Measurements from ENCODE around the gene STX1B. TPM values are rescaled to one million over a fixed set of nuclear protein-coding genes. Genes with fewer than 3 reads are reported as not detected.

Gene STX1B
- total and polyA plus RNA-seq, 2 of the 8 experiments (the other 6 are each of a cell fraction or from before 2014, with no cell fraction given), result 8.9 to 20.2 TPM

DNA sequence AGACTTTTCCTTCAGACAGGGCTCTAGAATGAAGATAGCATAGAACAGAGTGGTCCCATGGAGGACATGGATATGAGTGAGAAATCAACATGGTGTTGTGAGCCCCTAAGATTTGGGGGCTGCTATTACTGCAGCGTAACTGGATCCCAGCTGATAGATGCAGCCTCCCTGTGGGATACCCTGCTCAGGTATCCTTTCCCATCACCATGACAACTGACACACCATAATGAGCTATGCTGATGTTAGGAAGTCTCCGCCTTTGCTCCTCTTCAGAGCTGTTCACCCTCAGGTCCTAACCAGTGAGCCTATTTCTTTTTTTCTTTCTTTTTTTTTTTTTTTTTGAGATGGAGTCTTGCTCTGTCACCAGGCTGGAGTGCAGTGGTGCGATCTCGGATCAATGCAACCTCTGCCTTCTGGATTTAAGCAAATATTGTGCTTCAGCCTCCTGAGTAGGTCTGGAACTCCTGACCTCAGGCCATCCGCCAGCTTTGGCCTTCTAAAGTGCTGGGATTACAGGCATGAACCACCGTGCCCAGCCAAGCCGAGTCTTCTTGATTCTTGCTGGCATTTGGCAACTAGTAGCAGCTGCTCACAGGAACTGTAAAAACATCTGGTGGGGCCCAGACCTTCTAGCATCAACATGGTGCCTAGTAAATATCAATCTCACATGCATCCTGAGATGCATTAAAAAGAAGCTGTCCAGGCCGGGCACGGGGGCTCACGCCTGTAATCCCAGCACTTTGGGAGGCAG is 40.0 kb upstream of the STX1B start:
- Histone ChIP-seq H2BK120ac (replicated peaks; ENCODE audit: low read depth, low read length) (no peak overlapping the region), H2AFZ (ENCODE audit: low read length) (no peak overlapping the region), H3K27me3 (replicated peaks in 1 of 4; ENCODE audit: control insufficient read depth in 3 of 4, extremely low read depth in 1 of 4, insufficient read depth in 3 of 4, low read length in 3 of 4) (no peaks in the 10 kb centered on the region), H3K79me1 (ENCODE audit: low read depth, low read length) (no peaks in the 10 kb centered on the region), H4K91ac (replicated peaks; ENCODE audit: insufficient read length, low read length) (no peak overlapping the region), H4K20me1 (replicated peaks in 1 of 2; ENCODE audit: control insufficient read depth in 1 of 2, insufficient read depth in 2 of 2, low read length in 2 of 2) (no peaks in the 10 kb centered on the region), H3K79me2 (ENCODE audit: control insufficient read depth in 1 of 2, insufficient read depth in 2 of 2, low read length in 2 of 2) (no peaks in the 10 kb centered on the region), H2AK5ac (ENCODE audit: low read depth, low read length) (no peak overlapping the region), H3K9ac (replicated peaks in 1 of 4; ENCODE audit: extremely low read depth in 1 of 4, low read depth in 3 of 4, low read length in 3 of 4) (no peak overlapping the region), H3K4me2 (ENCODE audit: insufficient read depth in 1 of 2, low read depth in 2 of 2, low read length in 2 of 2) (no peak overlapping the region; a peak in 1 of 4 replicates), H3K23me2 (ENCODE audit: low read depth, low read length) (no peaks in the 10 kb centered on the region; the same call in 1 of the 2 replicates), H3K56ac (replicated peaks; ENCODE audit: insufficient read length, low read depth, low read length) (no peak overlapping the region), H3K27ac (ENCODE audit: low read depth, low read length) (no peak overlapping the region), H3K9me3 (ENCODE audit: insufficient read depth in 2 of 2, low read depth in 1 of 2, low read length in 1 of 2) (no peaks in the 10 kb centered on the region), H3K4ac (replicated peaks; ENCODE audit: insufficient read length, low read depth, low read length) (no peak overlapping the region), H4K5ac (ENCODE audit: insufficient read length, low read depth, low read length) (no peak overlapping the region), H3K23ac (ENCODE audit: insufficient read length) (no peak overlapping the region), H3K18ac (ENCODE audit: extremely low read depth, low read length) (no peak overlapping the region), H2BK12ac (ENCODE audit: low read depth, low read length) (no peak overlapping the region), H2BK5ac (ENCODE audit: low read depth, low read length) (no peak overlapping the region), H4K8ac (ENCODE audit: extremely low read depth, insufficient read depth, low read length) (no peak overlapping the region), H2BK20ac (ENCODE audit: low read length) (no peak overlapping the region), H3K4me1 (replicated peaks in 1 of 4; ENCODE audit: control insufficient read depth in 3 of 4, insufficient read depth in 4 of 4, low read length in 3 of 4) (peaks cover 0 to 4% (median 0%) of the 10 kb centered on the region in 4 experiments; a peak in 2 of 7 replicates), H3K4me3 (ENCODE audit: extremely low read depth in 1 of 4, insufficient read depth in 2 of 4, low read depth in 3 of 4, low read length in 4 of 4) (no peak overlapping the region), H3K36me3 (ENCODE audit: control insufficient read depth in 2 of 4, insufficient read depth in 4 of 4, low read length in 3 of 4) (no peaks in the 10 kb centered on the region), H3K14ac (ENCODE audit: insufficient read length) (no peak overlapping the region), H2BK15ac (ENCODE audit: low read length) (no peak overlapping the region)
- ChIA-PET POLR2A (ENCODE audit: partially characterized antibody) (interaction anchor here (0.6 to 1.6 kb wide), 12 partner anchors 9 to 130 kb away, joined by 3 to 7 read pairs (median 3); partner anchors contain the start of genes FUS, VKORC1, ZNF646 and ZNF668), CTCF (ENCODE audit: partially characterized antibody) (interaction anchor here (0.6 to 2.1 kb wide), 8 partner anchors 8 to 132 kb away, joined by 3 to 16 read pairs (median 4); no protein-coding TSS in a partner anchor)
- DNase-seq (ENCODE audit: low read depth in 1 of 2, low spot score in 2 of 2), result no peak
- 79% methylated on average over 10 of the region's 10 CpGs; no CpG with 5 or more reads in 1 of the 2 experiments for WGBS, 2 experiments (ENCODE audit: extremely low coverage in 1 of 2, insufficient coverage in 1 of 2, insufficient read length in 1 of 2, insufficient replicate concordance in 2 of 2, low coverage in 1 of 2, low lambda C conversion rate in 2 of 2, missing lambda C conversion rate in 1 of 2)
- peak; percentile 63 for FAIRE-seq
- no peak for TF ChIP-seq E2F6 (IDR thresholded peaks at IDR 0.05)
- TF ChIP-seq TEAD4 (IDR thresholded peaks at IDR 0.05; ENCODE audit: low read depth, low read length), result no peak
- TF ChIP-seq KDM1A (IDR thresholded peaks at IDR 0.05; ENCODE audit: borderline replicate concordance, low read length), result no peak
- TF ChIP-seq NRF1 (IDR thresholded peaks at IDR 0.05; ENCODE audit: low read depth, low read length), result no peak
- no peak for TF ChIP-seq TBP (IDR thresholded peaks at IDR 0.05; ENCODE audit: low read depth, low read length)
- TF ChIP-seq TAF7 (optimal IDR thresholded peaks at IDR 0.05; ENCODE audit: borderline replicate concordance, low read depth, low read length), result no peak
- TF ChIP-seq GTF2F1 (IDR thresholded peaks at IDR 0.05; ENCODE audit: borderline replicate concordance, low read depth, low read length), result no peak
- no peak for TF ChIP-seq RFX5 (IDR thresholded peaks at IDR 0.05; ENCODE audit: borderline replicate concordance, low read depth, low read length)
- TF ChIP-seq POU5F1 (IDR thresholded peaks at IDR 0.05; ENCODE audit: low read depth, low read length), result no peak
- TF ChIP-seq FOSL1 (IDR thresholded peaks at IDR 0.05; ENCODE audit: insufficient read depth, low read depth, low read length), result no peak
- TF ChIP-seq ASH2L (IDR thresholded peaks at IDR 0.05; ENCODE audit: low read length), result no peak
- no peak for TF ChIP-seq RAD21 (IDR thresholded peaks at IDR 0.05 in 1 of 2, conservative IDR thresholded peaks at IDR 0.05 in 1 of 2; ENCODE audit: low read depth in 2 of 2, low read length in 2 of 2)
